HG03378 (cell line): ENCODE results near the gene MGRN1.

Source experiments
- ATAC-seq: cut with Tn5 transposase; IDR thresholded peaks from one replicate; pipeline ENCODE4 v1.9.1; 2021; ENCODE audit warnings: mild to moderate bottlenecking, moderate library complexity; ENCODE audit not compliant: unreplicated experiment

MGRN1 gene

DNA sequence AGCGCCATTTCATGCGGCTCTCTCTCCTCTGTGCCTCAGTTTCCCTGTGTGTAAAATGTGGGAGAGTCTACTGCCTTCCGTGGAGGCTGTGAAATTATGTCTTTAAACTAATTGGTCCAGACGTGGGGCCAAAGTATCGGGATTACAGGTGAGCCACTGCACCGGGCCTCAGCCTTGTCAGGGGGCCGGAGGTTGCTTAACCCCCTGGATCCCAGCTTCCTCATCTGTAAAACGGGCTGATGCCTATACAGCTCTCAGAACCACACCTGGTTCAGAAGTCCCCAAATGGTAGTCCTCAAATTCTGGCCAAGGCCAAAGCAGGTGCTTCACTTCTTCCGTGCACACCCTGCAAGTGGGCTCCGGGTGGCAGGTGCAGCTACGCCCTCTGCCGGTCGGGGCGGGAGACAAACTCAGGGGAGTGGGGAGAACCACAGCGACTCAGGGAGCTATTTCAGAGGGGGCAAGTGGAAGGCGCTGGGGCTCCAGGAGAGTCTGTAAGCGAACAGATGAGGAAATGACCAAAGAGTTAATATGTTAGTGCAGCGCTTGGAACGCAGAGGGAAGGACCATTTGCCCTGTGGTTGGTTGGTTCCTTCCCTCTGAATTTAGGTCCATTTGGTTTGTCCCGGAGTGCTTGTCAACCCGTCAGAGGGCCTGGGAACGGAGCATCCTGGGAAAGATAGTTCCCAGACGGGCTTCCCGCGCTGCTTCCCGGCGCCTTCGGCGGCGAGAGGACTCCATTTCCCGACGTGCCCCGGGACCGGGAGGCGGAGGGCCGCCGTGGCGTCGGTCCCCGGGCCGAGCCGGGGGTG is at the start of gene MGRN1:
MGRN1 (plus strand) TSS at position 812 of the 812 bp plus-strand sequence. CDS start 135 bp downstream, outside the sequence.
- peak; percentile 59 for ATAC-seq

DNA sequence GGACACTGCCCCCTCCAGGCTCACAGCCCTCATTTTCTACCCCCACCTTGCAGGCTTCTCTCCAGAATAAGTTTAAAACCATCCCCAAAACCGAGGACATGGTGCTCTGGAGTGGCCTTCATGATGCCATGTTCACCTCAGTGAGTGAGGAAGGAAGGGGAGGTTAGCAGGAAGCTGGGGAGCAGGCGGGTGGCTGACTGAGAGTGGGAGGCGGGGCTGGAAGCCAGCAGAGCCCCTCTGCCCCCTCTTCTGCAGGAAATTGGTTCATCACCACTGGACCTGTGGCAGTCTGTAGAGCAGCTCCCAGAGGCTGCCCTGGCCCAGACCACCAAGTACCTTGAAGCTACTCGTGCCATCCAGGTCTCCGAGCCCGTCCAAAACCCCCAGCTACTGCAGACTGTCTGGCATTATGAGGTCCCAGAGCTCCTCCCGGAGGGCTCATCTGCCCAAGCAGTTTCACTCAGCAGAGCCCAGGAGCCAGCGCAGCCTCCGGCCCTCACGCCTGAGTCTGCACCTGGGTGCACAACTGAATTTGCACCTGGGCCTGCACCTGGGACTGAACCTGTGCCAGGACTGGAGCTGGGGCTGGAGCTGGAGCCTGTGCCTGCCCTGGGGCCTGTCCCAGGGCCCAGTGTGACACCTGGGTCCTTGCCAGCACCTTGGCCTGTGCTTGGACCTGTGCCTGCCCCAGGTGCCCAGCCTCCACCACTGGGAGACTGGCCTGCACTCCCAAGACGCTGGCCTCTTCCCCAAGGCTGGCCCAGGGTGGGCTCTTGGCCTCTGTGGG is 49.5 kb upstream of the MGRN1 start:
- ATAC-seq, result no peak

DNA sequence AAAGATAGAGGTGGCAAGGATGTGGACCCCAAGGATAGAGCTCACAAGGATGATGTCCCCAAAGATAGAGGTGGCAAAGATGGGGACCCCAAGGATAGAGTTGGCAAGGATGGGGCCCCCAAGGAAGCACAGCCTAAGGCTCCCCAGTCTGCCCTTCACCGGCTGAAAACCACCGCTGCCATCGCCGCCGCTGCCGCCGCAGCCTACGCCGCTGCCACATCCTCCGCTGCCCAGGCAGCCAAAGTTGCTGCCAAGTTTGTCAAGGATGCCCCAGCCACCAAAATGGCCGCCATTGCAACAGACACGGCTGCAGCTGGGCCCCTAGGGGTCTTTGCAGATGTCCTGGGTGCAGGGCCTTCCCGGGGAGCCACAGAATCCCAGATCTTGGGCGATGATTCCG is 48.6 kb upstream of the MGRN1 start:
- ATAC-seq, result no peak

DNA sequence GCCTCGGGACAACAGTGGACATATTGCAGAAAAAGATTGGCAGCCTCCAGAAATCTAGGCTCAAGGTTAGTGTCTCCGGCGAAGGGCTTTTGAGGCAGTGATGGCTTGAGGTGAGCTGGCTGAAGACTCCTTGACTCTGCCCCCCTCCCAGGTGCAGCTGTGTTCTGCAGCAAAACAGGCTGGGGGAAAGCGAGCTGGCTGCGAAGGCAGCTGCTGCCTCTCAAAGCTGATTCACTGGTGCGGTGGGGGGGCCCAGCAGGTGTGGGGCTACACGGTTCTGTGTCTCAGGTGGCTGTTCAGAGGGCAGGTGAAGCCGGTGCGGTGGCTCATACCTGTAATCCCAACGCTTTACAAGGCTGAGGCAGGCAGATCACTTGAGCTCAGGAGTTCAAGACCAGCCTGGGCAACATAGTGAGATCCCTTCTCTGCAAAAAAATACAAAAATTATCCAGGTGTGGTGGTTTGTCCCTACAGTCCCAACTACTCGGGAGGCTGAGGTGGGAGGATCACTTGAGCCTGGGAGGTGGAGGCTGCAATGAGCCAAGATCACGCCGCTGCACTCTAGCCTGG is 45.6 kb upstream of the MGRN1 start:
- ATAC-seq, result no peak

DNA sequence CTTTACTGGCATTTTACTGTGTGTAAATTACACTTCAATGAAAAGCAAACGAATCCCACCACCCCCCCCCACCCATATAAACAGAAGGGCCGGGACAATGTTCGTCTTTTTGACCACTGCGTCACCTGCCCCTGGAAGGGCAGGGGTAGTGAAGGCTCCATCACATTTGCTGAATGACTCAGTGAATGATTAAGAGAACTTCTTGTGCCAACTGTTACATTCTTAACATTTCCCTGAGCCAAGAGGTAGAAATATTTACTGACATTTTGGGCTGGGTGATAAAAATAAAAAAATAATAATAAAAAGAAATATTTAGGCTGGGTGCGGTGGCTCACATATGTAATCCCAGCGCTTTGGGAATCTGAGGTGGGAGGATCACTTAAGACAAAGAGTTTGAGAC is 44.4 kb upstream of the MGRN1 start:
- no peak for ATAC-seq

DNA sequence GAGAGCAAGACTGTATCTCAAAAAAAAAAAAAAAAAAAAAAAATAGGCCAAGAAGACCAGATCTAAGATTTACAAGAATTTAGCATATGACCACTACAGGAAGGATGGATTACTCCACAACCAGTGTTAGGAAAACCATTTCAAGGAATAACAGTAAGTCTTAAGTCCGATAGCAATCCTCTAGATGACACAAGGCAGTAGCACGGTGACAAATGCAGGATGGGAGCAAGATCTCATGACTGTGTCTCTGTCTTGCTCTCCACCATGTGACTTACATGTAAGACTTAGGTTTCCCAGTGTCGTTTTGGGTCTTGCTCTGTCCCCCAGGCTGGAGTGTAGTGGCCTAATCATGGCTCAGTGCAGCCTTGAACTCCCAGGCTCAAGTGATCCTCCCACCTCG is 40.7 kb upstream of the MGRN1 start:
- no peak for ATAC-seq

DNA sequence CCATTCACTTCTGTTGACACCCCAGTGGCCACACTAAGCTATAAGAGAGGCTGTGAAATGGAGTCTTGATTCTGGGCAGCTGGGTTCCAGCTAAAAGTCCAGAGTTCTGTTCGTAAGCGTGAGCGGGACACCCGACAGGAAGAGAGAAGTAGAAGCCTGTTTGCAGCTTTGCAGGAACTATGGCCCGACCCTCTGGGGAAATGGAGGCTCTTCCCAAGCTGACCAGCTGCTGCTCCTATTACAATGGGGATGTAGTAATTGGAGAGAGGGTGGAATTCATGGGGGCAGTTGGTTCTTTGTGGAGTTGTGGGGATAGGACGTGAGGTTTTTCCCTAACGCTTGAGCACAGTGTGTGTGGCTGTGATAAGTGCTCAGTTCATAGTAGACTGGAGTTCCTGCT is 38.3 kb upstream of the MGRN1 start:
- no peak for ATAC-seq

DNA sequence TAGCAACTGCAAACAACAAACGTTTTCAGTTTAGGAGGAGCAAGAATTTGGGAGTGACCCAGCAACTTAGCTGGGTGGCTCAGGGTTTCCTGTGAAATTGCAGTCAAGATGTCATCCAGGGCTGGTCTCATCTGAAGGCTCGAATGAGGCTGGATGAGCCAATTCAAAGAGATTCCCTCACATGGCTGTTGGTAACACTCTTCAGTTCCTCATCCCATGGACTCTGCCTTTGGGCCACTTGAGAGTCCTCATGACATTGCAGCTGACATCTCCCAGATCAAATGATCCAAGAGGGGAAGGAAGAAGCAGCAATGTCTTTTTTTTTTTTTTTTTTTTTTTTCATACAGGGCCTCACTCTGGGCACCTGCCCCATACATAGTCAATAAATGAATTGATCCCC is 36.2 kb upstream of the MGRN1 start:
- ATAC-seq, result no peak

DNA sequence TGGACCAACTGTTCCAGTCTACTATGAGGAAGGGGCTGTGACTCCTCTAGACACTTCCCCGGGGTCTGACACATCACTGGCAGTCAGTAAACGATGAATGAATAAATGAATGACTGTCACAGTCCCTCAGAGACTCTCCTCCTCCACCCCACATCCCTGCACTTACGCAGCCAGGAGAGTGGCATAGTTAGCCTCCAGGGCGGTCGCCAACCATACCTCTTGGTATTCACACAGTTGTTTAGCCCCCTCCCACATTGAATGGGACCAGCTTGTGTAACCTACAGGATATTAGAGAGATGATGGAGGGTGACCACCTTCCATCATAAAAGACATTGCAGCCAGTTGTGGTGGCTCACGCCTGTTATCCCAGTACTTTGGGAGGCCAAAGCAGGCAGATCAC is 35.7 kb upstream of the MGRN1 start:
- ATAC-seq, result no peak

DNA sequence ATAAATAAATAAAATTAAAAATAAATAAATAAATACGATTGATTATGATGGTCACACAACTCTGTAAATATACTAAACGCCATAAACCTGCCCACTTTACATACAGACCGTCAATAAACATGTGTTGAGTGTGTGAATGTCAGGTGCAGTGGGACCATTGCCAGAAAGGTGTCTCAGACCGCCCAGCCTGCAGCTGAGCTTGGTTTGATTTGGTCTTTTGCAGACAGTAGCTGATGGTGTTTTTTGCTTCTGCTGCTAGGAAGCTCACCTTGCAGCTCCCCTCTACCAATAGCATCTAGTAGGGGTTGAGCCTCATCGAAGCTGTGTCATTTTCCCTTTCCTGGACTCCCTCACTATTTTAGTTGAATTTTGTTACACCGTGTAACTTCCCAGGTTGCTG is 33.4 kb upstream of the MGRN1 start:
- no peak for ATAC-seq

DNA sequence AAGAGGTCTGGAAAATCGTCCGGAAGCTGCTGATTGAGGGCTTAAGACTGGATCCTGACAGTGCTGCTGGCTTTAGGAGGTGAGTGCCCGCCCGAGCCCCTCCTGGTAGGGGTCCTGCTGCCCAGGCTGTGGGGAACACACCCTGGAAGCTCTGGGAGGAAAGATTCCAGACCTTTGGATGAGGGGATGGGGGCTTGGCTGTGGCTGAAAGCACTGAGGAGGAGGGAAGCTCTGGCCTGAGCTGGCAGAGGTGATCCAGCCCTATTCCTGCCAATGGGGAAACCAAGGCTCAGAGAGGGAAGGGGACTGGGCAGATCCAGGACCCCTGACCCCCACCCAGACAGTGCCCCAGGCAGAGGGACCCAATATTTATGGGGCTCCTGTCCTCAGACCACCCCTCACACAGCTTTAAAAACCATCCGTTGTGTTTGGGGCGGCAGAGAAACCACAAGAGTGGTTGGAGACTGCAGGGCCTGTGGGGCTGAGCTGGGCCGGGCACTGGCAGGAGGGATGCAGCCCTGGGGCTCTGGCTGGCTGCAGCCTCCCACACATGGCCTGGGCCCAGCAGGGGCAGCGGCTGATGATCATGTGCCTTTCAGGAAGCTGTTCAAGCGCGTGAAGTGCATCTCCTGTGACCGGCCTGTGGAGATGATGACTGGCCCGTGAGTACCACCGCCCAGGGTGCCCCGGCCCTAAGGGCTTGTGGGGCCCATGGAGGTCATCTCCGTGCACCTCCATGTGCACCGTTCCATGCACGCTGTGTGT is 32.7 kb upstream of the MGRN1 start:
- ATAC-seq, result no peak

DNA sequence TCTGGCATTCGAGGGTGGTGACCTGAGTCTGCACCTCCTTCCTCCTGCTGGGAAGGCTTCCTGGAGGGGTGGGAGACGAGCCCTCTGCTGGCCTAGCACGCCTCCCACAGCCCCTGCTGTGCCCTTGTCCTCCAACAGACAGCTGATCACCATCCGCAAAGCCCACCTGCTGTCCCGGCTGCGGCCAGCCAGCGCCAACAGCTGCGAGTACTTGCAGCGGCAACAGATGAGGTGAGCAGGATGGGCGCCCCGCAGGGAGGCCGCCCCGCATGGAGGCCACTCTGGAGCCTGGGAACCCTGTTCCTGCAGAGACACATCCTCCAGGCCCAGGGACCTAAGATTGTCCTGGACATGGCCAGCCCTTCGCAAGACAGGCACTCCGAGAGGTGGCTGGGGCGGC is 31.5 kb upstream of the MGRN1 start:
- ATAC-seq, result no peak

DNA sequence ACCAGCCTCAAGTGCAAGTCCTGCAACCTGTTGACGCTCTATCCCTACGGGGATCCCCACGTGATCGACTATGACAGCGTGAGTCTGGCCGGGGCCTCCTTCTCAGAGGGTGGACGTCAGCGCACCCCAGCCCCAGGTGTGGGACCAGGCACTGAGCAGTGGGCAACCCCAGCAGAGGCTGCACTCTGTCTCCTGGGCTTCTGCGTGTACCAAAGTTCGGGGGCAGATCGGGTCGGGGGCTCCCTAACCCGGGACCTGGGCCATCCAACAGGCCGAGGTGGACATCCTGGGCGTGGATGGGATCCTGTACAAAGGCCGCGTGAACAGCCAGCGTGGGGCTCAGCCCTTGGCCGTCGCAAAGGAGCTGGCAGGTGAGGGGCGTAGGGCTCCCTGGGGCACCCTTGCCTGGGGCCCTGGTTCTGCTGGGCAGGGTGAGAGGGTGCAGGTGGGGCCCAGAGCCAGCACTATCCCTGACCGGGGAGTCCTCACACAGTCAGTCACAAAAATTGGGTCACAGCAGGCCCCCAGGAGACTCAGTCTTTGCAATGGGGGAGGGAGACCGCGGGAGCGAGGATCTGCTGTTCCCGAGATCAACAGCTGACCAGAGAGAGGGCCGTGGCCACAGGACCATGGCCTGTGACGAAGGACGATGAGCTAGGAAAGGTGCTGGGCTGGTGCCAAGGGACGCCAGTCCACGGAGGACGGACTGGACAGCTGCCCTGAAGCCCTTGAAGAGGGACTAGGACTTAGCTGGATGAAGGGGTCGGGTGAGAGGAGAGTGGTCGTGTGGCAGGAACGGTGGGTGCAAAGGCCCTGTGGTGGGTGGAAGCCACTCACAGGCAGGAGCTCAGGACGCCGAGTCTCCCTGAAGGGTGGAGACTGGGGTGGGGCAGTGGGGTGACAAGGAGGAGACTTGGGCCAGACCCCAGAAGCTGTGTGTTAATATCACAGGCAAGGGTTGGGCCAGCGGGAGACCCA is 29.9 kb upstream of the MGRN1 start:
- ATAC-seq, result no peak

DNA sequence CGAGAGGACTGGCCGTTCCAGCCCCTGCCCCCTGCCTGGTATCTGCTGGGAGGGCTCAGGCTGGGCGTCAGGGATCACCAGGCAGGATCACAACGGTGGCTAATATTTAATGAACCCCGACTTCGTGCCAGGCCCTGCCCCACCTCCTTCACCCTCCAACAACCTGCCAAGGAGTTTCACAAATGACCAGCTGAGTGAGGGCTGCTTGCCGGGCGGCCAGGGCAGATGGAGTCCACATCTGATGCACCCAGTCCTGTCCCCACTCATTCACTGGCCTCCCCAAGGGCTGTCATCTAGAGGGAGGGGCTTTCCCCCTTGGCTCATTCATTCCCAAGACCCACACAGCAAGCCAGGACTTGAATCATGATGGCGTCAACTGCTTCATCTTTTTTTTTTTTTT is 27.5 kb upstream of the MGRN1 start:
- ATAC-seq, result no peak

DNA sequence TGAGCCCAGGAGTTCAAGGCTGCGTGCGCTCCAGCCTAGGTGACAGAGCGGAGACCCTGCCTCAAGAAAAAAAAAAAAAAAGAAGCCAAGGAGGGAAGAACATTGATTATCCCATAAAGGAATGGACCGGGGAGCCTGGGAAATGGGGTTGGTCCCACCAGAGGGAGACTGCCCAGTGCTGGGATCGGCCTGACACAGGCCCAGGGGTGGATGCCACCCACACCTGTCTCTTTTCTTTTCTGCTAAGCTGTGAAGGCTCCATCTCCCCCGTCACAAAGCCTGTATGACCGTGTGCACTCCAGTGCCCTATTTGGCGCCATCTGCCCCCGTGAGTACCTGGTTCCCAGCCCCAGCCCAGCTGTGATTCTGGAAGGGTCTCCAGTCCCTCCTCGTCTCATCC is 25.6 kb upstream of the MGRN1 start:
- ATAC-seq, result no peak

DNA sequence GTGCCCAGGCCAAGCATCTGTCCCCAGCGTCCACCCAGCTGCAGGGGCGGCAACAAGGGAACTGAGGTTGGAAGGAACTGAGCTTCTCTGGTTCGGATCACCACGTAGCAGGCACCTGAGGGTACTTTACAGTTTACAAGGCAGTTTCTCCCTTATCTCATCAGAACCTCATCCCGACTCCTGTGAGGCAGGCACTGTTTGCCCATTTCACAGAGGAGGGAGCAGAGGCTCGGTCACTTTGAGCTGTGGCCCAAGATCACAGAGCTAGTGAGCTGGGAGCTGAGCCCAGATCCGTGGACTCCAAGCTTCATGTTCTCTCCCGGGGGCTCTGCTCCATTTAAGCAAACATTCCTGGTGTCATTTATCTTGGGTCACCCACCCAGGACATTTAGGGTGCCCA is 25.1 kb upstream of the MGRN1 start:
- no peak for ATAC-seq

DNA sequence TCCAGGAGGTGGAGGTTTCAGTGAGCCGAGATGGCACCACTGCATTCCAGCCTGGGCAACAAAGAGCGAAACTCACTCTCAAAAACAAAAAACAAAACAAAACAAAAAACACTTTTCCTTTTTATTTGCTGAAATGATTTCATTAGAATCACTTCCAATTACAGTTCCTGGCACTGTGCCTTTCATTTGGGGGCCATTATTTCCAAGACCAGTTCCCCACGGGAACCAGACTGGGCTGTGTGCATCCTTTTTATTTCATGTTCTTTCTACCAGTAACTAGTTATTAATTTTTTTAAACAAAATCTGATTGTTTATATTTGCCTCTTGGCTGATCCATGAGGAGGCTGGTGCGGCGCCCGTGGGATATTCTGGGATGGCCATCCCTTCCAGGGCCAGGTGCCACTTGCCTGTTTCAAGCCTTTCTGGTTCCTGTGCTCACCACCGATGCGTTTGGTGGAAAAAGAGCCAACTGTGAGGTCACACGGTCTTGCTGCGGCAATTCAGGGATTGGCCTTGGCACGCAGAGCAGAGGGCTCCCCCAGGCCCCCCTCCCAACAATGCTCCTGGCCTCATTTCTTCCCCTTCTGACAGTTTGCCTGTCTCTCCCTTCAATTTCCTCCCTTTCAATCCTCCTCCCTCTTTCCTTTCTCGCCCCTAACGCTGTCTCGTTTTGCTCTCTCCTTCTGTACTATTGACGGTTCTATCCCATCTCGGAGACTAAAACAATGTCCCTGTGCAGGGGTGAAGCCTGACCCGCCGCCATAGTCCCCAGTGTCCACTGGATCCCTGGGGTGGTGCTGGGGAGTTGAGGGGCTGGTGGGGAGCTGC is 23.4 kb upstream of the MGRN1 start:
- ATAC-seq, result no peak

DNA sequence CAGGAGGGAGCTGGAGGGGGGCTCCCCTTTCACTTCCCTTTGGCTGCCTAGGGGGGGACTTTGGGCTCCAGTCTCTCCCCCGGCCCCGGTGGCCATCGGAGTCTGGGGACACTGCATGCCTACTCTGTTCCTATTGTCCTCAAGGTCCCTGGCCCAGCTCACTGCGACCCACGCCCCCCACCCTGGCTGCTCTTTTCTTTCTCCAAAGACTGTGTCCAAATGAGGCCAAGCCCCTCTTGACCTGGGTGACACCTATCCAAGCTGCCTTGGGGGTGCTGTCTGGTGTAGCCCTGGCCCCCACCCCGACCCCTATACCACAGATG is 22.8 kb upstream of the MGRN1 start:
- ATAC-seq, result no peak

DNA sequence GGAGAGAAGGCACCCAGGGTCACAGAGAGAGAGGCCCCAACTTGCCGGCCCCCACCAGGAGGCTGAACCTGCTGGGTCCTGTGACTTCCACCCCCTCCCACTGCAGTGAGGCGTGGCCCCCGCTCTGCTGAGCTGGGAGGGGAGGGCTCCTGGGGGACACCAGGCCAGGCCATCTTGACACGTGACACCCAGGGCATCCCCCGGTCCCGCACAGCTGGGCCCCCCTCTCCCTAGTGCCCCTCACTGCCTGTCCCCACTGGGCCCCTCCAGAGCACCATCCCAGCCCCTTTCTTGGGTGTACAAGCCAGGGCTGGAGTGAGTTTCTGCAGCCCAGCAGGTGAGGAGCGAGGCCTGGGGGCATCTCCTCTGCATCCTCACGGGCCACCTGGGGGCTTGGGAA is 22.3 kb upstream of the MGRN1 start:
- no peak for ATAC-seq
